ENCODE results near the gene EPC2.
A peak's percentile ranks its signal among the peaks of the same experiment; 100 is the strongest.
"Not testable (repeated sequence)": the region's sequence is repeated elsewhere in the genome, so short reads cannot be mapped to it uniquely, and the experiment has no call there.

EPC2 gene

GRCh38 chr2:148737742-148738141, 93.2 kb downstream of the EPC2 start:
- no peak for DNase-seq

GRCh38 chr2:148739454-148740105, 95.0 kb downstream of the EPC2 start:
- DNase-seq: no peak

GRCh38 chr2:148742373-148742772, 97.8 kb downstream of the EPC2 start:
- DNase-seq: peak; percentile 78

- no peak for DNase-seq
Observed at GRCh38 chr2:148745151-148745851, 100.8 kb downstream of the EPC2 start.

GRCh38 chr2:148746973-148747372, 102.4 kb downstream of the EPC2 start:
- DNase-seq: no peak

GRCh38 chr2:148751907-148752306, 107.4 kb downstream of the EPC2 start:
- DNase-seq: no peak

GRCh38 chr2:148752977-148753376, 108.4 kb downstream of the EPC2 start:
- no peak for DNase-seq

GRCh38 chr2:148754864-148755263, 110.3 kb downstream of the EPC2 start:
- no peak for DNase-seq

GRCh38 chr2:148756292-148756975, 111.9 kb downstream of the EPC2 start:
- DNase-seq: no peak

- DNase-seq: no peak
Observed at GRCh38 chr2:148764815-148765214, 120.3 kb downstream of the EPC2 start.

GRCh38 chr2:148770047-148770446, 125.5 kb downstream of the EPC2 start:
- no peak for DNase-seq

GRCh38 chr2:148781544-148781943, 137.0 kb downstream of the EPC2 start:
- DNase-seq: no peak

GRCh38 chr2:148789059-148789458, 144.5 kb downstream of the EPC2 start:
- DNase-seq: no peak

GRCh38 chr2:148790172-148790571, 145.6 kb downstream of the EPC2 start:
- DNase-seq: not testable (repeated sequence)

GRCh38 chr2:148794558-148794957, 150.0 kb downstream of the EPC2 start:
- DNase-seq: no peak

- DNase-seq: peak; percentile 74
Observed at GRCh38 chr2:148796735-148797512, 152.4 kb downstream of the EPC2 start.

- DNase-seq: no peak
Observed at GRCh38 chr2:148802448-148803220, 158.1 kb downstream of the EPC2 start.

- no peak for DNase-seq
Observed at GRCh38 chr2:148810081-148810480, 165.5 kb downstream of the EPC2 start.

- DNase-seq: no peak
Observed at GRCh38 chr2:148812306-148812705, 167.8 kb downstream of the EPC2 start.

GRCh38 chr2:148813603-148814065, 169.1 kb downstream of the EPC2 start:
- no peak for DNase-seq

- no peak for DNase-seq
Observed at GRCh38 chr2:148814143-148814859, 169.8 kb downstream of the EPC2 start.

Measured in NCI-H2171 treated with DMSO at 0.1 percent for 48 hours (cell line).